ENCODE results near the gene LRRC51.

The LRRC51 gene

GRCh38 chr11:72084965-72085364 lies 4.3 kb downstream of the LRRC51 start:
- TF ChIP-seq, protein P1, sequence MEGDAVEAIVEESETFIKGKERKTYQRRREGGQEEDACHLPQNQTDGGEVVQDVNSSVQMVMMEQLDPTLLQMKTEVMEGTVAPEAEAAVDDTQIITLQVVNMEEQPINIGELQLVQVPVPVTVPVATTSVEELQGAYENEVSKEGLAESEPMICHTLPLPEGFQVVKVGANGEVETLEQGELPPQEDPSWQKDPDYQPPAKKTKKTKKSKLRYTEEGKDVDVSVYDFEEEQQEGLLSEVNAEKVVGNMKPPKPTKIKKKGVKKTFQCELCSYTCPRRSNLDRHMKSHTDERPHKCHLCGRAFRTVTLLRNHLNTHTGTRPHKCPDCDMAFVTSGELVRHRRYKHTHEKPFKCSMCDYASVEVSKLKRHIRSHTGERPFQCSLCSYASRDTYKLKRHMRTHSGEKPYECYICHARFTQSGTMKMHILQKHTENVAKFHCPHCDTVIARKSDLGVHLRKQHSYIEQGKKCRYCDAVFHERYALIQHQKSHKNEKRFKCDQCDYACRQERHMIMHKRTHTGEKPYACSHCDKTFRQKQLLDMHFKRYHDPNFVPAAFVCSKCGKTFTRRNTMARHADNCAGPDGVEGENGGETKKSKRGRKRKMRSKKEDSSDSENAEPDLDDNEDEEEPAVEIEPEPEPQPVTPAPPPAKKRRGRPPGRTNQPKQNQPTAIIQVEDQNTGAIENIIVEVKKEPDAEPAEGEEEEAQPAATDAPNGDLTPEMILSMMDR (IDR thresholded peaks at IDR 0.05), result no peak

DNA sequence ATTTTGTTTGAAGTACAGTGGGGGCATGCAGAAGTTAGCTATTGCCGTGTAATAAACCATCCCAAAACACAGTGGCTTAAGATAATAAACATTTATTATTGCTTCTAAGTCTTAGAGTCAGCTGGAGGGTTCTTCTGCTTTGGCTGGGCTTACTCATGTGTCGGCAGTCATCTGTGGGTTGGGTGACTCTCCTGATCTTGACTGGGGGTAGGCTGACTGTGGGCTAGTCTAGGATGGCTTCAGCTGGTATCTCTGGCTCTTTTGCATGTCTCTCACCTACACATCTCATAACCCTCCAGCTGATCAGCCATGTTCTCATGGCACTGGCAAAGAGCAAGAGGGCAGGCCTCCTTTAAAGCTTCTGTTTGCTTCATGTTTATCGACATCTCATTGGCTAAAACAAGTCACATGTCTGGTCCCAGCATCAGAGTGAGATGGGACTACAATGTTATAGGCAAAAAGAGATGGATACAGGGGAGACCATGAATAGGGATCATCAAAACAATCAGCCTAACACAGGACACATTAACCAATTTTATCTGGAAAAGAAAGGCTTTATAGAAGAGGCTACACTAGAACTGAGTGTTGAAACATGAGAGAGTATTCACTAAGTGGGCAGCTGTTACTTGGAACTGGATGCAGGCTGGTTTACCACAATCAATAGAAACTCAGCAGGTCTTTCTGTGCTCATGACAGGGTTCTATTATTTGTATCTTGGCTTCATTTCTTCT lies 5.1 kb downstream of the LRRC51 start:
- TF ChIP-seq, protein P1 (IDR thresholded peaks at IDR 0.05), result no peak

DNA sequence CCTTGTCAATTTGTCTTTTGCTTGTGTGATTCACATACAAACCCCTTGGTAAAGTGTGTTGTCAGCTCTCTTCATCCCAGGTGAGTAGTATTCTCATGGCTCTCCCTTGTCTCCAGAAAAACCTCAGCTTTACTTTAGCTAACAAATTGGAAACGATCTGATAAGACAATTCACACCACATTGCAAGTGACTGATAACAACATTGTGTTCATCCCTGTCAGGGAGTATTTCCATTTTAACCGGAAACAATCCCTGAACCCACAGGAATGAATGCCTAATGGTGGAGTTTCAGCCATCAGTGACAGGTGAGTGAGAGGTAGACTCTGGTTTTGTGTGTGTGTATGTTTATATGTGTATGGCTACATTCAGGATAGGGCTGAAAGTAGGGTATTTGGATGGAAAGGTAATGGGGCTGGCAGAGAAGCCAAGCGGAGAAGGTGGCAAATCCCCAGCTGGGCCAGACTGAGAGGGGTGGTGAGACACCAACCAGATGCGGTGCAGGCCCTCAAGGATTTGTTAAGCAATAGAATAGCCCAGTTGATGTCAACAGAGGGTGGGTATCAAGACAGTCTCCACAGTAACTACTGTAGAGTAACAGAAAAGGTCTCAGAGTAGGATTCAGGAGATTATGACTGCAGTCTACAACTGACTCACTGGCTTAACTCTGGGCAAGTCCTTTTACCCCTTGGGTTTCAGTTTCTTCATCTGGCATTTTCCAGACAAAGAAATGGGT lies 7.6 kb downstream of the LRRC51 start:
- TF ChIP-seq, protein P1 (IDR thresholded peaks at IDR 0.05), result no peak

GRCh38 chr11:72091292-72091691 lies 10.6 kb downstream of the LRRC51 start:
- TF ChIP-seq, protein P1 (IDR thresholded peaks at IDR 0.05), result peak; percentile 90

- TF ChIP-seq, protein P1 (IDR thresholded peaks at IDR 0.05), result no peak
These were observed 18.1 kb downstream of the LRRC51 start for GRCh38 chr11:72098741-72099140.

GRCh38 chr11:72100009-72100408 lies 19.4 kb downstream of the LRRC51 start:
- TF ChIP-seq, protein P1 (IDR thresholded peaks at IDR 0.05), result no peak

- TF ChIP-seq, protein P1 (IDR thresholded peaks at IDR 0.05), result no peak
These were observed 19.8 kb downstream of the LRRC51 start for GRCh38 chr11:72100462-72100861.
